Uterus (tissue), 4 donors: ENCODE results near the gene FHOD1. TPM values are rescaled to one million over a fixed set of nuclear protein-coding genes. Genes with fewer than 3 reads are reported as not detected.
A peak's percentile ranks its signal among the peaks of the same experiment; 100 is the strongest.

Experiments
- DNase-seq, 2 donors: peaks; one replicate each; pipeline ENCODE4 v3.0.0-alpha.2; 2019 to 2020
- H3K27ac ChIP-seq, 2 donors: fragments of 200-600 bp; sonication (generic); 1 replicate in 1 of 2; 2 replicates in 1 of 2; pipeline ENCODE4 v1.5.1; 2016 to 2018
- H3K27me3 ChIP-seq, 2 donors: fragments of 200-600 bp; sonication (generic); one replicate each; pipeline ENCODE4 v1.5.1; 2018 to 2019; ENCODE audit warnings: control low read depth in 1 of 2
- H3K36me3 ChIP-seq, 2 donors: fragments of 200-600 bp; sonication (generic); one replicate each; pipeline ENCODE4 v1.5.1; 2019; ENCODE audit warnings: control low read depth in 1 of 2
- H3K4me1 ChIP-seq, 2 donors: fragments of 200-600 bp; sonication (generic); one replicate each; pipeline ENCODE4 v1.5.1; 2018 to 2019; ENCODE audit warnings: control low read depth in 1 of 2
- H3K4me3 ChIP-seq, 2 donors: fragments of 200-600 bp; sonication (generic); 1 replicate in 1 of 2; 2 replicates in 1 of 2; pipeline ENCODE4 v1.5.1; 2018 to 2019; ENCODE audit warnings: mild to moderate bottlenecking in 1 of 2
- H3K9me3 ChIP-seq, 2 donors: fragments of 200-600 bp; sonication (generic); one replicate each; pipeline ENCODE4 v1.5.1; 2019; ENCODE audit warnings: control low read depth in 1 of 2
- POLR2A ChIP-seq, 2 donors: fragments of 450-650 bp; IDR thresholded peaks; one replicate each; pipeline ENCODE4 v1.6.1; 2016; ENCODE audit warnings: antibody characterized with exemption in 2 of 2, mild to moderate bottlenecking in 1 of 2, moderate library complexity in 1 of 2
- intact Hi-C: fragments of 100-400 bp; cut with DNase I; formaldehyde crosslinking; loops from one replicate; pipeline ENCODE4 v1.15.1; 2023; ENCODE audit warnings: low total_unique reads
- total RNA-seq, 4 donors: library from RNA; depleted of rRNA in 3 of 4; stranded (reverse); fragments of >200 nt in 3 of 4; gene quantifications; one replicate each; pipeline versions ENCODE4 v1.1.0 to v1.2.4, GENCODE V29; 2014 to 2023
- TF ChIP-seq, protein P1 (sequence below), 4 experiments: fragments of 200-600 bp in 2 of 4; fragments of 450-650 bp in 2 of 4; sonication (generic) in 2 of 4; IDR thresholded peaks; one replicate each; pipeline ENCODE4 v1.5.1; 2016 to 2019; ENCODE audit warnings: antibody characterized with exemption in 4 of 4, mild to moderate bottlenecking in 2 of 4, moderate library complexity in 1 of 4
- donor health status: DM: yes; HTN: yes; CAD: no.

FHOD1 gene
- total RNA-seq, 4 donors from 2014 or later: 2.3 to 37.6 (median 11.8) TPM

DNA sequence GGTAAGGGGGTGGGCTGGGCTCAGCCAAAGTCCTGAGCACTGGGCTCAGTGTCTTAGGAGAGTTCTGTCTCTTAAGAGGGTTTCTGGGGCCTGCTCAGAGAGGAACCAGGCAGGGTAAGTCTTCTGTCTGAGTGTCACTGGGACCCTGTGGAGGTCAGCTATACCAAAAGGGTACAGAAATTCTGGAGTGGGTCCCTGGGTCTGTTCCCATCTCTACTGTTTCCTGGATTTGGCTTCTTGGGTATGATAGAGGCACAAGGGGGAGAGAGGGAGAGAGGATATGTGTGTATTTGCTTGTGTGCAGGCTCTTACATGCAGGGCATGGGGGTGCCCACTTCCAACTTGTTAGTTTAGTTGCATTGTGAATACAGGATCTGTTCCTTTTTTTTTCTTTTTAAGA, 53.7 kb downstream of the FHOD1 start:
- H3K27ac ChIP-seq: no peak overlapping the region
- H3K4me3 ChIP-seq: no peak overlapping the region
- intact Hi-C loops: no loop called here
- no peaks in the 10 kb centered on the region for H3K27me3 ChIP-seq
- peaks cover 9 to 11% of the 10 kb centered on the region in 2 donors for H3K4me1 ChIP-seq
- no peaks in the 10 kb centered on the region for H3K36me3 ChIP-seq
- no peaks in the 10 kb centered on the region for H3K9me3 ChIP-seq
- DNase-seq: no peak
- TF ChIP-seq, protein P1, sequence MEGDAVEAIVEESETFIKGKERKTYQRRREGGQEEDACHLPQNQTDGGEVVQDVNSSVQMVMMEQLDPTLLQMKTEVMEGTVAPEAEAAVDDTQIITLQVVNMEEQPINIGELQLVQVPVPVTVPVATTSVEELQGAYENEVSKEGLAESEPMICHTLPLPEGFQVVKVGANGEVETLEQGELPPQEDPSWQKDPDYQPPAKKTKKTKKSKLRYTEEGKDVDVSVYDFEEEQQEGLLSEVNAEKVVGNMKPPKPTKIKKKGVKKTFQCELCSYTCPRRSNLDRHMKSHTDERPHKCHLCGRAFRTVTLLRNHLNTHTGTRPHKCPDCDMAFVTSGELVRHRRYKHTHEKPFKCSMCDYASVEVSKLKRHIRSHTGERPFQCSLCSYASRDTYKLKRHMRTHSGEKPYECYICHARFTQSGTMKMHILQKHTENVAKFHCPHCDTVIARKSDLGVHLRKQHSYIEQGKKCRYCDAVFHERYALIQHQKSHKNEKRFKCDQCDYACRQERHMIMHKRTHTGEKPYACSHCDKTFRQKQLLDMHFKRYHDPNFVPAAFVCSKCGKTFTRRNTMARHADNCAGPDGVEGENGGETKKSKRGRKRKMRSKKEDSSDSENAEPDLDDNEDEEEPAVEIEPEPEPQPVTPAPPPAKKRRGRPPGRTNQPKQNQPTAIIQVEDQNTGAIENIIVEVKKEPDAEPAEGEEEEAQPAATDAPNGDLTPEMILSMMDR (IDR thresholded peaks at IDR 0.05): no peak
- no peak for TF ChIP-seq POLR2A (IDR thresholded peaks at IDR 0.05)

GRCh38 chr16:67192781-67193361, 54.4 kb downstream of the FHOD1 start:
- no peak for TF ChIP-seq POLR2A (IDR thresholded peaks at IDR 0.05)
- TF ChIP-seq, protein P1 (IDR thresholded peaks at IDR 0.05): no peak
- intact Hi-C loops: no loop called here
- H3K27me3 ChIP-seq: no peaks in the 10 kb centered on the region
- peak overlapping the region; percentile 67 to 71 for H3K27ac ChIP-seq
- no peak for DNase-seq
- H3K9me3 ChIP-seq: no peaks in the 10 kb centered on the region
- H3K4me1 ChIP-seq: peaks cover 9 to 11% of the 10 kb centered on the region in 2 donors
- no peaks in the 10 kb centered on the region for H3K36me3 ChIP-seq
- peak overlapping the region; percentile 89 to 90 for H3K4me3 ChIP-seq

DNA sequence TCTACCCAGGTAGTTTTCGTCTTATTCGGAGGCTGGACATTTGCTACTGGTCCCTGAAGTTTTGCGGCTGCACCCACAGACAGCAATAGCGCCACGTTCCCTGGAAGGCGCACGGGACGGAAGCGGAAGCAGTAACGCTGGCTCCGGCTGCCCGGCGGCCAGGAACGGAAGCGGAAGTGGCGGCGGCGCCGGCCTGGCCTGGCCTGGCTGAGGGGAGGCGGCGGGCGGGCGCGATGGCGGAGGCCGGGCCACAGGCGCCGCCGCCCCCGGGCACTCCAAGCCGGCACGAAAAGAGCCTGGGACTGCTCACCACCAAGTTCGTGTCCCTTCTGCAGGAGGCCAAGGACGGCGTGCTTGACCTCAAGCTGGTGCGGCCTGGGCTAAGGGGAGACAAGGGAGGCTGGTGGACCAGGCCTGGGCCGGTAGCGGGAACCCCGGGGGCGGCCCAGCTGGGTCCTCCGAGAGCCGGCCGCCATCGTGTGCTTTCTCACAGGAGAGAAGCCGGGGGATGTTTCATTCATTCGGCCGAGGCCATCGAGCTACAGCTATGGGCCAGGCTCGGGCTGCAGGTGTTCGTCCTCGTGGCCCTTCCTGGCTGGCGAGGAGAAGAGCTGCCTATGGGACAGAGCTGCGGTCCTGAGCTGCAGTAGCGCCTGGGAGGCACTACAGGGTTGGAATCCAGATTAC, 55.1 kb downstream of the FHOD1 start, which contains the start of gene E2F4:
Gene E2F4 (plus strand): TSS at position 161 of the 687 bp plus-strand sequence. CDS start 73 bp downstream, at position 234.
- intact Hi-C loops: no loop called here
- Histone ChIP-seq H3K27me3 (no peaks in the 10 kb centered on the region), H3K9me3 (no peaks in the 10 kb centered on the region), H3K4me3 (peak within 1 kb of the TSS; percentile 89 to 90), H3K4me1 (peaks cover 9 to 11% of the 10 kb centered on the region in 2 donors), H3K36me3 (no peaks in the 10 kb centered on the region), H3K27ac (peak within 1 kb of the TSS; percentile 67 to 71)
- TF ChIP-seq, protein P1 (IDR thresholded peaks at IDR 0.05): peak in 2 of 4 experiments; percentile 26 to 39
- TF ChIP-seq POLR2A (IDR thresholded peaks at IDR 0.05): peak; percentile 29 to 73
- DNase-seq: peak; percentile 85 to 88

- TF ChIP-seq, protein P1 (IDR thresholded peaks at IDR 0.05): no peak
- no peak for TF ChIP-seq POLR2A (IDR thresholded peaks at IDR 0.05)
- Histone ChIP-seq H3K36me3 (no peaks in the 10 kb centered on the region), H3K4me1 (peaks cover 9 to 11% of the 10 kb centered on the region in 2 donors), H3K27ac (peak overlapping the region in 1 of 2 donors; percentile 28), H3K9me3 (no peaks in the 10 kb centered on the region), H3K27me3 (no peaks in the 10 kb centered on the region), H3K4me3 (peak overlapping the region; percentile 89 to 90)
- DNase-seq: no peak
- intact Hi-C loops: no loop called here
These were observed 55.8 kb downstream of the FHOD1 start for GRCh38 chr16:67191411-67191994.
